Ishikawa (cell line): ENCODE measurements around the gene UBE2L3.

Source experiments
- CREB1 ChIP-seq: IDR thresholded peaks from 2 replicates; pipeline ENCODE4 v1.6.1; 2012; ENCODE audit warnings: low read depth
- EGR1 ChIP-seq: IDR thresholded peaks from 2 replicates; pipeline ENCODE4 v1.6.1; 2012
- EP300 ChIP-seq: IDR thresholded peaks from 2 replicates; pipeline ENCODE4 v1.6.1; 2012; ENCODE audit warnings: borderline replicate concordance
- FOXM1 ChIP-seq: IDR thresholded peaks from 2 replicates; pipeline ENCODE4 v1.6.1; 2012; ENCODE audit warnings: low read depth, borderline replicate concordance
- MAX ChIP-seq: IDR thresholded peaks from 2 replicates; pipeline ENCODE4 v1.6.1; 2012
- RAD21 ChIP-seq: IDR thresholded peaks from 2 replicates; pipeline ENCODE4 v1.6.1; 2012; ENCODE audit warnings: low read depth
- REST ChIP-seq: IDR thresholded peaks from 2 replicates; pipeline ENCODE4 v1.6.1; 2012; ENCODE audit warnings: low read depth, mild to moderate bottlenecking
- TAF1 ChIP-seq: IDR thresholded peaks from 2 replicates; pipeline ENCODE4 v1.6.1; 2012; ENCODE audit warnings: low read depth, mild to moderate bottlenecking
- TCF12 ChIP-seq: IDR thresholded peaks from 2 replicates; pipeline ENCODE4 v1.6.1; 2012; ENCODE audit warnings: low read depth
- TEAD4 ChIP-seq: IDR thresholded peaks from 2 replicates; pipeline ENCODE4 v1.6.1; 2012
- USF1 ChIP-seq: IDR thresholded peaks from 2 replicates; pipeline ENCODE4 v1.6.1; 2012
- YY1 ChIP-seq: IDR thresholded peaks from 2 replicates; pipeline ENCODE4 v1.6.1; 2012; ENCODE audit warnings: low read depth
- ZBTB7A ChIP-seq: IDR thresholded peaks from 2 replicates; pipeline ENCODE4 v1.6.1; 2012; ENCODE audit warnings: low read depth

UBE2L3 gene

GRCh38 chr22:21641789-21642583 is 74.5 kb downstream of the UBE2L3 start, which contains the start of gene SDF2L1:
TSS of gene SDF2L1 (plus strand) at chr22:21642302. CDS start at chr22:21642337, 35 bp downstream.
- TF ChIP-seq EGR1 (no peak), TAF1 (0 out of 2 replicates have a peak, but pooled peaks have one; percentile 20), TEAD4 (no peak), MAX (peak; percentile 57), CREB1 (peak; percentile 55; the same call in 1 of the 2 replicates), RAD21 (no peak), REST (no peak), YY1 (no peak), USF1 (no peak)

GRCh38 chr22:21642584-21643448 is 75.3 kb downstream of the UBE2L3 start:
- TF ChIP-seq EP300 (no peak), ZBTB7A (peak; percentile 75), EGR1 (no peak), TCF12 (peak; percentile 34; the same call in 1 of the 2 replicates), USF1 (no peak), RAD21 (peak; percentile 47; the same call in 1 of the 2 replicates), REST (peak; percentile 26; the same call in 1 of the 2 replicates)

DNA sequence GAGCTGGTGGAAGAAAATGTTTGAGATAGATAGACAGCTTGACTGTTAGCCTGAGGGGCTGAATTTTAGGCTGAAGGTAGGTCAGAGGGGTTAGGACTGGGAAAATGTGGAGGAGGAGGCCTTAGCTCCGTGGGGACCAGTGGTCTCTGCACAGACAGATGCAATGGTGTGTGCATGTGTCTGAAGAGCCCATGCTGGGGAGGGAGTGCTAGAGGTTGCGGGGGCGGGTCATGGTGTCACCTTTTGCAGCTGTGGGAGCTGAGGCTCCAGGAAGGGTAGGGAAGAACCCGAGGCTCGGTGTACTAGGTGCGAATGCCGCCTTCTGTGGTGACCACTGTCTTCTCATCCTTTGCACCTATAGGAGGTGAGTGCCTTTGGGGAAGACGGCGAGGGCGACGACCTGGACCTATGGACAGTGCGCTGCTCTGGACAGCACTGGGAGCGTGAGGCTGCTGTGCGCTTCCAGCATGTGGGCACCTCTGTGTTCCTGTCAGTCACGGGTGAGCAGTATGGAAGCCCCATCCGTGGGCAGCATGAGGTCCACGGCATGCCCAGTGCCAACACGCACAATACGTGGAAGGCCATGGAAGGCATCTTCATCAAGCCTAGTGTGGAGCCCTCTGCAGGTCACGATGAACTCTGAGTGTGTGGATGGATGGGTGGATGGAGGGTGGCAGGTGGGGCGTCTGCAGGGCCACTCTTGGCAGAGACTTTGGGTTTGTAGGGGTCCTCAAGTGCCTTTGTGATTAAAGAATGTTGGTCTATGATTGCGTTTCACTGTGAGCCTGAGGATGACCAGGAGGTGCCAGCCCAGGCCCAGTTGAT is 76.2 kb downstream of the UBE2L3 start:
- TF ChIP-seq EP300 (no peak), TAF1 (no peak), USF1 (no peak), FOXM1 (no peak), TEAD4 (no peak)

DNA sequence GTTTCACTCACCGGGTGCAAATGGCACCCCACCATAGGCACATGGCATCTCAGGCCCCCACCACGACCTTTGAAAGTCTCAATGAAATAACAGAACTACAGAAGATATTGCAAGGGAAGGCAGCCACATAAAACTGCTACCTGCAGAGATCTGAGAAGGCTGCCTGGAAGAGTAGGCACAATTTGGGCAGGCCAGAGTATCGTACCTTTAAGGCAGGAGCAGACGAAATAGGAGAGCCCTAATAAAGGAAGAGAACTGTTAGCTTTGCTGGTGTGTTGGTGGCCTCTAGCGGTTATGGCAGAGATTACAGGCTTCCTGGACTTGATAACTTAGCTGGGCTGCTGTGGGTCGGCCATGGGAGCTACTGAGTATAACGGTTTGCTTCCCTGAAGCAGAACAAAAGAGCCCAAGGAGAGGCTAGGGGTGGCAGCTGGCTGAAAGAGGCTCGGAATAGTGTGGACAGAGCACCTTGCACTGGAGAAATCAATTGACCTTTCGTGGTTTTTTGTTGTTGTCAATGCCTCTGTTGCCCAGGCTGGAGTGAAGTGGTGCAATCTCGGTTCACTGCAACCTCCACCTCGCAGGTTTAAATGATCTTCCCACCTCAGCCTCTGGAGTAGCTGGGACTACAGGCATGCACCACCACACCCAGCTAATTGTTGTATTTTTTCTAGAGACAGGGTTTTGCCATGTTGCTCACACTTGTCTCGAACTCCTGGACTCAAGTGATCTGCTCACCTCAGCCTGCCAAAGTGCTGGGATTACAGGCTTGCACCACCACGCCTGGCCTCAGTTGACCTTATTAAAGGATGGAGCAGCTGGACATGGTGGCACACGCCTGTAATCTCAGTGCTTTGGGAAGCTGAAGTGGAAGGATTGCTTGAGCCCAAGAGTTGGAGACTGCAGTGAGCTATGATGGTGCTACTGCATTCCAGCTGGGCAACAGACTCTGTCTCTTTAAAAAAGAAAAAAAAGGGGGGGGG is 79.4 kb downstream of the UBE2L3 start:
- TF ChIP-seq YY1 (no peak), RAD21 (peak; percentile 92), ZBTB7A (no peak), EP300 (no peak), USF1 (no peak), CREB1 (no peak), TAF1 (no peak), EGR1 (no peak)
